ENCODE measurements around the gene DNMT3A.

DNMT3A gene

GRCh38 chr2:25336383-25336841, 5.3 kb downstream of the DNMT3A start:
- no peak for TF ChIP-seq CTCF (IDR thresholded peaks at IDR 0.05; ENCODE audit: low read depth, low read length)
- in situ Hi-C loops (cut with HindIII; ENCODE audit: low sequenced_read_pairs): no loop called here
- H3K4me3 ChIP-seq (ENCODE audit: low read depth, low read length): no peak overlapping the region
- DNase-seq (ENCODE audit: low read depth, low spot score): no peak

DNA sequence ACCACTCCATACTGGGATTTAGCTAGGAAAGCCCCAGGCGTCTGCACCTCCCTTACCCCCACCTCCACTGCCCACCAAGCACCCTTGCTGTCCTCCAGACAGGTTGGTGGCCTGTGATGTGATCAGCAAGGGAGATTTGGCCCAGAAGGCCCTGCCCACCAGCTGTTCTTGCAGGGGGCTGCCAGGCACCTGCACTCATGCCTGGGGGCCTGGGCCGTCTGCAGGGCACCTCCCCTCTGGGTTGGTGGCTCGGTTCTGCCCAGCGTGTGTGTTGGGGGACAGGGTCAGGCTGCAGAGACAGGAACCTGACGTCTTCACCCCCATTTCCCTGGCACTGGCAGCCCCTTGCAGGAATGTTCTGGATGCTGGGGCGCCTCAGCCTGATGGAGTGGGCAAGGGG, 5.8 kb downstream of the DNMT3A start:
- no peak for DNase-seq (ENCODE audit: low read depth, low spot score)
- no peak overlapping the region for H3K4me3 ChIP-seq (ENCODE audit: low read depth, low read length)
- in situ Hi-C loops (cut with HindIII; ENCODE audit: low sequenced_read_pairs): no loop called here
- no peak for TF ChIP-seq CTCF (IDR thresholded peaks at IDR 0.05; ENCODE audit: low read depth, low read length)

DNA sequence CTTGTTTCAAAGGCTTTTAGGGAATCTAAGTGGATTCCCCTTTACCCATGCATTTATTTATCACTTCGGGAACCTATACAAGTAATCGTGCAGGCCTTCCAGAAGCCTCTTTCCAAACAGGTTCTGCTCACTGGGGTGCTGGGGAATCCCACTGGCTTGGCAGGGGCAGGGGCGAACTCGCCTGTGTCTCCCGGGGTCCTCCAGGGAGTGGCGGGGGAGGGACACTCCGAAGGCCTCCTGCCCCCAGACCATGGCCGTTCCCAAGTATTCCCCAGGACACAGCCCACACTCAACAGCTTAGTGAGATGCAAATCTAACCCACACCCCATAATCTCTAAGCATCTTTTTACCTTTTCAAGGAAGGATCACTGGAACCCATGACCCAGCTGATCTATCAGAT, 6.5 kb downstream of the DNMT3A start:
- TF ChIP-seq CTCF (IDR thresholded peaks at IDR 0.05; ENCODE audit: low read depth, low read length): no peak
- no peak for DNase-seq (ENCODE audit: low read depth, low spot score)
- no peak overlapping the region for H3K4me3 ChIP-seq (ENCODE audit: low read depth, low read length)
- in situ Hi-C loops (cut with HindIII; ENCODE audit: low sequenced_read_pairs): no loop called here

DNA sequence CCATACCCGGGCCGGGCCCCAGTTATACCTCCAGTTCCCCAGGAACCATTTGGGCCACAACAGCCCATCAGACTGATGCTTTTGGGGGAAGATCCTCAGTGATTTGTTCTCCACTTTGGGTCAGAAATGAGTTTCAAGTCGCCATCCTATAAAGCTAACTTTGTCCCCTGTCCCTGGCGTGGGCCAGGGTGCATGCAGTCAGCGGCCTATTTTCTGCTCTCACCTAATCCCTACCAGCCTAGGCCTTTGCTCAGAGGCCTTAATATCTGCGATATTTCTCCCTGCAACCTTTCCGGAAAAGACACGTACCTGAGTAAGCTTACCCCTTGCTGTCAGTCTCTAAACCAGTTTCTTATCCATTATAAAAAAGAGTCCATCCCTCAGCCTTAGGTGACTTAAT, 7.2 kb downstream of the DNMT3A start:
- no peak for DNase-seq (ENCODE audit: low read depth, low spot score)
- H3K4me3 ChIP-seq (ENCODE audit: low read depth, low read length): no peak overlapping the region
- in situ Hi-C loops (cut with HindIII; ENCODE audit: low sequenced_read_pairs): no loop called here
- TF ChIP-seq CTCF (IDR thresholded peaks at IDR 0.05; ENCODE audit: low read depth, low read length): no peak

DNA sequence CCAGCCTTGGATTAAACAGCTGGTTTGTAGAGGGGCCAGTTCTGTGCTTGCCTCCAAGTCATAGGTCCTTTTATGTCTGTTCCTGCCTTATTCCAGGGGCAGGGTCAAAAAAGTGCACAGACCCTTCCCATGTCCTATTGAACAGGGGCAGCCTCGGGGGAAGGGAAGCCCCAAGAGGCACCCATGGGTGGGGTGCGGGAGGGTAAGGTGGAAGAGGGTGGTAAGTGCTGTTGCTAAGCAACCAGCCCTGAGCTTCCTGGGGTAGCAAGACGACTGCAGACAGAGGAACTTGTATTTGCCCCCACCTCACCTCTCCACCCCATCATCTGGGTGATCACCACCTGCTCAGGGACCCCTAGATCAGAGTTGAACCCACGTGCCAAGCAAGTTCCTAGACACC, 7.7 kb downstream of the DNMT3A start:
- DNase-seq (ENCODE audit: low read depth, low spot score): no peak
- TF ChIP-seq CTCF (IDR thresholded peaks at IDR 0.05; ENCODE audit: low read depth, low read length): no peak
- in situ Hi-C loops (cut with HindIII; ENCODE audit: low sequenced_read_pairs): no loop called here
- H3K4me3 ChIP-seq (ENCODE audit: low read depth, low read length): no peak overlapping the region

DNA sequence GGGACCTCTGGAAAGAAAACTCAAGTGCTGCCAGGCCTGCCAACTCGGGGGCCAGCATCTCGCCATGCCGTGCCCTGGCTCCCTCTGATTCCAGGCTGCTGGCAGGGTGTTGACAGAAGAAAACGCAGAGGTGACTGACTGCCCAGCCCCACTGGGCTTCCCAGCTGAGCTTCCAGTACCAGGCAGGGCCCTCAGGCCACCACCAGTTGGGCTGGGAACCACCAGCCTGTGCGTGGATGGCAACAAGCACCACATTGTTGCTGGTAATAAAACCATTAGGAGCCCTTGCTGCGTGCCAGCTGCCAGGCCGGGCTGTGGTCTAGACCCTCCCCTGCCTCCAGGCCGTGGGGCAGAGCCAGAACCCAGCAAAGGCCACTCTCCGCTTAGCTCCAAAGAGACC, 9.2 kb downstream of the DNMT3A start:
- in situ Hi-C loops (cut with HindIII; ENCODE audit: low sequenced_read_pairs): no loop called here
- no peak for DNase-seq (ENCODE audit: low read depth, low spot score)
- H3K4me3 ChIP-seq (ENCODE audit: low read depth, low read length): no peak overlapping the region
- TF ChIP-seq CTCF (IDR thresholded peaks at IDR 0.05; ENCODE audit: low read depth, low read length): no peak

Data from astrocyte of the spinal cord (primary cell).